ENCODE measurements around the gene SFMBT2. TPM values are rescaled to one million over a fixed set of nuclear protein-coding genes. Genes with fewer than 3 reads are reported as not detected.

The SFMBT2 gene
- total and polyA plus RNA-seq, 2 of the 4 experiments (the other 2 are of a cell fraction) = 0.70 to 1.3 TPM

GRCh38 chr10:7385114-7385513 lies 25.7 kb downstream of the SFMBT2 start:
- WGBS, 2 experiments (ENCODE audit: extremely low coverage in 2 of 2, insufficient read length in 1 of 2) = no CpG with 5 or more reads among the region's 7 CpGs
- no peak overlapping the region for H2BK120ac ChIP-seq (ENCODE audit: low read depth, low read length)
- H3K56ac ChIP-seq (ENCODE audit: extremely low read depth, insufficient read depth, low read length) = no peak overlapping the region
- in situ Hi-C loops (cut with MboI; ENCODE audit: low sequenced_read_pairs) (no loop called here), intact Hi-C loops (cut with micrococcal nuclease) (no loop called here), dilution Hi-C loops (cut with HindIII; ENCODE audit: low sequenced_read_pairs, unreplicated experiment) (no loop called here)
- no peak overlapping the region for H3K18ac ChIP-seq (ENCODE audit: low read depth, low read length)
- no peak overlapping the region for H3K4me3 ChIP-seq (ENCODE audit: insufficient read depth, low read depth, low read length)
- H3K9me3 ChIP-seq (ENCODE audit: control insufficient read depth, insufficient read depth, low read length) = 0 out of 2 replicates have a peak, but pooled peaks cover 3% of the 10 kb centered on the region
- no peak overlapping the region for H3K27ac ChIP-seq (ENCODE audit: insufficient read depth, low read length)
- no peaks in the 10 kb centered on the region for H3K79me1 ChIP-seq (ENCODE audit: low read depth in 1 of 2, low read length in 2 of 2)
- H3K36me3 ChIP-seq (ENCODE audit: control insufficient read depth, insufficient read depth, low read length) = no peaks in the 10 kb centered on the region
- no peak overlapping the region for H4K91ac ChIP-seq (ENCODE audit: insufficient read depth, low read depth, low read length)
- no peak overlapping the region for H3K9ac ChIP-seq (ENCODE audit: low read depth, low read length)
- no peaks in the 10 kb centered on the region for H3K9me1 ChIP-seq (ENCODE audit: insufficient read depth, low read length)
- no peak overlapping the region for H3K4me2 ChIP-seq (ENCODE audit: low read depth, low read length)
- DNase-seq (no peak), ATAC-seq (ENCODE audit: low read depth) (no peak)
- H2AK5ac ChIP-seq (ENCODE audit: low read depth, low read length) = no peak overlapping the region
- H3K14ac ChIP-seq (replicated peaks; ENCODE audit: low read depth, low read length) = no peak overlapping the region
- TF ChIP-seq, protein P1, sequence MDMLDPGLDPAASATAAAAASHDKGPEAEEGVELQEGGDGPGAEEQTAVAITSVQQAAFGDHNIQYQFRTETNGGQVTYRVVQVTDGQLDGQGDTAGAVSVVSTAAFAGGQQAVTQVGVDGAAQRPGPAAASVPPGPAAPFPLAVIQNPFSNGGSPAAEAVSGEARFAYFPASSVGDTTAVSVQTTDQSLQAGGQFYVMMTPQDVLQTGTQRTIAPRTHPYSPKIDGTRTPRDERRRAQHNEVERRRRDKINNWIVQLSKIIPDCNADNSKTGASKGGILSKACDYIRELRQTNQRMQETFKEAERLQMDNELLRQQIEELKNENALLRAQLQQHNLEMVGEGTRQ (IDR thresholded peaks at IDR 0.05; ENCODE audit: low read depth, low read length) = no peak
- no peak for TF ChIP-seq RFX5 (IDR thresholded peaks at IDR 0.05; ENCODE audit: low read depth, low read length)
- no peak for TF ChIP-seq MAZ (IDR thresholded peaks at IDR 0.05; ENCODE audit: borderline replicate concordance, low read depth, low read length)
- H2AFZ ChIP-seq (replicated peaks; ENCODE audit: low read length, poor library complexity) = no peak overlapping the region
- H2AK9ac ChIP-seq (replicated peaks; ENCODE audit: low read depth, low read length, poor library complexity) = no peak overlapping the region
- H4K5ac ChIP-seq (ENCODE audit: low read depth, low read length) = no peak overlapping the region
- BruUV-seq (replicated peaks) = no TSS peak
- H2BK15ac ChIP-seq (ENCODE audit: low read depth, low read length) = no peak overlapping the region
- H3K23ac ChIP-seq (ENCODE audit: low read depth, low read length) = no peak overlapping the region
- no peaks in the 10 kb centered on the region; the same call in none of the 2 replicates for H4K20me1 ChIP-seq (ENCODE audit: insufficient read depth, low read length)
- no peak overlapping the region for H3K4ac ChIP-seq (ENCODE audit: low read depth, low read length)
- H2BK20ac ChIP-seq (ENCODE audit: low read depth, low read length) = no peak overlapping the region
- no peak overlapping the region for H2BK5ac ChIP-seq (ENCODE audit: low read depth, low read length, poor library complexity, severe bottlenecking)
- POLR2A ChIA-PET (ENCODE audit: unreplicated experiment) = no interaction called here
- peaks cover 4% of the 10 kb centered on the region; the same call in 1 of the 2 replicates for H3K4me1 ChIP-seq (ENCODE audit: control insufficient read depth, insufficient read depth, low read length)
- H4K8ac ChIP-seq (ENCODE audit: low read depth in 2 of 2, low read length in 2 of 2) = no peak overlapping the region
- CTCF ChIA-PET = no interaction called here
- H3K27me3 ChIP-seq (ENCODE audit: control insufficient read depth, insufficient read depth, low read length) = no peaks in the 10 kb centered on the region

Measured in IMR-90 (cell line).